Progenitor cell of endocrine pancreas (in vitro differentiated cells): ENCODE measurements around the gene SYT13. TPM values are rescaled to one million over a fixed set of nuclear protein-coding genes. Genes with fewer than 3 reads are reported as not detected.

Experiments
- DNase-seq: peaks from one replicate; pipeline ENCODE4 v3.0.0; 2021; ENCODE audit warnings: low spot score; ENCODE audit not compliant: unreplicated experiment
- H3K27ac Mint-ChIP-seq: 2 replicates; pipeline ENCODE4 v1.8.0; 2021; ENCODE audit warnings: mild to moderate bottlenecking, moderate library complexity, mixed read lengths
- H3K27me3 Mint-ChIP-seq: 2 replicates; pipeline ENCODE4 v1.8.0; 2021; ENCODE audit warnings: mixed read lengths
- H3K36me3 Mint-ChIP-seq: 2 replicates; pipeline ENCODE4 v1.8.0; 2022; ENCODE audit warnings: mixed read lengths; ENCODE audit not compliant: insufficient read depth
- H3K4me1 Mint-ChIP-seq: 2 replicates; pipeline ENCODE4 v1.8.0; 2021; ENCODE audit warnings: low read depth, mixed read lengths
- H3K4me3 Mint-ChIP-seq: 2 replicates; pipeline ENCODE4 v1.8.0; 2021; ENCODE audit warnings: low read depth, mild to moderate bottlenecking, moderate library complexity, mixed read lengths
- H3K9me3 Mint-ChIP-seq: 2 replicates; pipeline ENCODE4 v1.8.0; 2021; ENCODE audit warnings: low read depth, mixed read lengths
- total RNA-seq: library from RNA; stranded (reverse); gene quantifications from 2 replicates; pipeline ENCODE4 v1.2.1, GENCODE V29; 2021
- TF ChIP-seq, protein P1 (sequence below): fragments of 200-600 bp; sonication (generic); IDR thresholded peaks from one replicate; pipeline ENCODE4 v1.5.0; 2021; ENCODE audit warnings: antibody characterized with exemption, mild to moderate bottlenecking; ENCODE audit not compliant: unreplicated experiment

The SYT13 gene
- total RNA-seq, 1 donor from 2014 or later = 24.5 TPM

GRCh38 chr11:45320371-45320770 lies 34.2 kb upstream of the SYT13 start:
- Mint-ChIP-seq H3K27ac (no peak overlapping the region), H3K4me3 (no peak overlapping the region), H3K4me1 (no peaks in the 10 kb centered on the region), H3K9me3 (no peaks in the 10 kb centered on the region), H3K36me3 (no peaks in the 10 kb centered on the region), H3K27me3 (peaks cover 37% of the 10 kb centered on the region)
- no peak for DNase-seq
- TF ChIP-seq, protein P1, sequence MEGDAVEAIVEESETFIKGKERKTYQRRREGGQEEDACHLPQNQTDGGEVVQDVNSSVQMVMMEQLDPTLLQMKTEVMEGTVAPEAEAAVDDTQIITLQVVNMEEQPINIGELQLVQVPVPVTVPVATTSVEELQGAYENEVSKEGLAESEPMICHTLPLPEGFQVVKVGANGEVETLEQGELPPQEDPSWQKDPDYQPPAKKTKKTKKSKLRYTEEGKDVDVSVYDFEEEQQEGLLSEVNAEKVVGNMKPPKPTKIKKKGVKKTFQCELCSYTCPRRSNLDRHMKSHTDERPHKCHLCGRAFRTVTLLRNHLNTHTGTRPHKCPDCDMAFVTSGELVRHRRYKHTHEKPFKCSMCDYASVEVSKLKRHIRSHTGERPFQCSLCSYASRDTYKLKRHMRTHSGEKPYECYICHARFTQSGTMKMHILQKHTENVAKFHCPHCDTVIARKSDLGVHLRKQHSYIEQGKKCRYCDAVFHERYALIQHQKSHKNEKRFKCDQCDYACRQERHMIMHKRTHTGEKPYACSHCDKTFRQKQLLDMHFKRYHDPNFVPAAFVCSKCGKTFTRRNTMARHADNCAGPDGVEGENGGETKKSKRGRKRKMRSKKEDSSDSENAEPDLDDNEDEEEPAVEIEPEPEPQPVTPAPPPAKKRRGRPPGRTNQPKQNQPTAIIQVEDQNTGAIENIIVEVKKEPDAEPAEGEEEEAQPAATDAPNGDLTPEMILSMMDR = no peak

- DNase-seq = no peak
- H3K27ac Mint-ChIP-seq = no peak overlapping the region
- peaks cover 46% of the 10 kb centered on the region for H3K27me3 Mint-ChIP-seq
- H3K4me3 Mint-ChIP-seq = no peak overlapping the region
- H3K9me3 Mint-ChIP-seq = no peaks in the 10 kb centered on the region
- TF ChIP-seq, protein P1 = no peak
- no peaks in the 10 kb centered on the region for H3K4me1 Mint-ChIP-seq
- no peaks in the 10 kb centered on the region for H3K36me3 Mint-ChIP-seq
Observed at GRCh38 chr11:45319077-45319476, 32.9 kb upstream of the SYT13 start.

- Mint-ChIP-seq H3K27me3 (peaks cover 46% of the 10 kb centered on the region), H3K36me3 (no peaks in the 10 kb centered on the region), H3K4me3 (no peak overlapping the region), H3K9me3 (no peaks in the 10 kb centered on the region), H3K27ac (no peak overlapping the region), H3K4me1 (no peaks in the 10 kb centered on the region)
- TF ChIP-seq, protein P1 = no peak
- no peak for DNase-seq
Observed at GRCh38 chr11:45318516-45318915, 32.4 kb upstream of the SYT13 start.

GRCh38 chr11:45316258-45316657 lies 30.1 kb upstream of the SYT13 start:
- TF ChIP-seq, protein P1 = no peak
- H3K4me3 Mint-ChIP-seq = no peak overlapping the region
- no peaks in the 10 kb centered on the region for H3K9me3 Mint-ChIP-seq
- peaks cover 7% of the 10 kb centered on the region for H3K4me1 Mint-ChIP-seq
- peaks cover 39% of the 10 kb centered on the region for H3K27me3 Mint-ChIP-seq
- no peak for DNase-seq
- H3K36me3 Mint-ChIP-seq = no peaks in the 10 kb centered on the region
- no peak overlapping the region for H3K27ac Mint-ChIP-seq

GRCh38 chr11:45314900-45315299 lies 28.8 kb upstream of the SYT13 start:
- Mint-ChIP-seq H3K4me1 (peaks cover 7% of the 10 kb centered on the region), H3K27me3 (peaks cover 41% of the 10 kb centered on the region), H3K4me3 (no peak overlapping the region), H3K27ac (no peak overlapping the region), H3K36me3 (no peaks in the 10 kb centered on the region), H3K9me3 (peaks cover 2% of the 10 kb centered on the region)
- DNase-seq = no peak
- TF ChIP-seq, protein P1 = no peak
